ENCODE data around the gene COL4A5.
"Not testable (repeated sequence)": the region's sequence is repeated elsewhere in the genome, so short reads cannot be mapped to it uniquely, and the experiment has no call there.

Gene COL4A5

GRCh38 chrX:108456971-108457477 lies 17.4 kb downstream of the COL4A5 start:
- no peak for DNase-seq (ENCODE audit: low read depth)

GRCh38 chrX:108464604-108465003 lies 25.0 kb downstream of the COL4A5 start:
- no peak for DNase-seq (ENCODE audit: low read depth)

GRCh38 chrX:108468486-108468885 lies 28.8 kb downstream of the COL4A5 start:
- DNase-seq (ENCODE audit: low read depth) = peak; percentile 10

- no peak for DNase-seq (ENCODE audit: low read depth)
Measured at GRCh38 chrX:108473979-108474378, 34.3 kb downstream of the COL4A5 start.

- not testable (repeated sequence) for DNase-seq (ENCODE audit: low read depth)
Measured at GRCh38 chrX:108481528-108481927, 41.9 kb downstream of the COL4A5 start.

GRCh38 chrX:108484251-108484650 lies 44.6 kb downstream of the COL4A5 start:
- no peak for DNase-seq (ENCODE audit: low read depth)

- DNase-seq (ENCODE audit: low read depth) = no peak
Measured at GRCh38 chrX:108485960-108486359, 46.3 kb downstream of the COL4A5 start.

- DNase-seq (ENCODE audit: low read depth) = no peak
Measured at GRCh38 chrX:108494406-108495090, 54.9 kb downstream of the COL4A5 start.

GRCh38 chrX:108511721-108512120 lies 72.1 kb downstream of the COL4A5 start:
- no peak for DNase-seq (ENCODE audit: low read depth)

- peak; percentile 29 for DNase-seq (ENCODE audit: low read depth)
Measured at GRCh38 chrX:108516184-108516583, 76.5 kb downstream of the COL4A5 start.

GRCh38 chrX:108527724-108528123 lies 88.1 kb downstream of the COL4A5 start:
- DNase-seq (ENCODE audit: low read depth) = no peak

- DNase-seq (ENCODE audit: low read depth) = peak; percentile 23
Measured at GRCh38 chrX:108537005-108537404, 97.4 kb downstream of the COL4A5 start.

GRCh38 chrX:108541286-108541685 lies 101.6 kb downstream of the COL4A5 start:
- no peak for DNase-seq (ENCODE audit: low read depth)

- DNase-seq (ENCODE audit: low read depth) = no peak
Measured at GRCh38 chrX:108557580-108557979, 117.9 kb downstream of the COL4A5 start.

- DNase-seq (ENCODE audit: low read depth) = no peak
Measured at GRCh38 chrX:108558217-108558616, 118.6 kb downstream of the COL4A5 start.

- no peak for DNase-seq (ENCODE audit: low read depth)
Measured at GRCh38 chrX:108573136-108573535, 133.5 kb downstream of the COL4A5 start.

- DNase-seq (ENCODE audit: low read depth) = no peak
Measured at GRCh38 chrX:108582151-108582550, 142.5 kb downstream of the COL4A5 start.

- DNase-seq (ENCODE audit: low read depth) = no peak
Measured at GRCh38 chrX:108584617-108585211, 145.1 kb downstream of the COL4A5 start.

- DNase-seq (ENCODE audit: low read depth) = no peak
Measured at GRCh38 chrX:108590496-108590895, 150.9 kb downstream of the COL4A5 start.

- no peak for DNase-seq (ENCODE audit: low read depth)
Measured at GRCh38 chrX:108601276-108601675, 161.6 kb downstream of the COL4A5 start.

- no peak for DNase-seq (ENCODE audit: low read depth)
Measured at GRCh38 chrX:108610141-108610540, 170.5 kb downstream of the COL4A5 start.

- DNase-seq (ENCODE audit: low read depth) = no peak
Measured at GRCh38 chrX:108614616-108615015, 175.0 kb downstream of the COL4A5 start.

- DNase-seq (ENCODE audit: low read depth) = no peak
Measured at GRCh38 chrX:108640817-108641216, 201.2 kb downstream of the COL4A5 start.

Measured in fibroblast of the conjunctiva (primary cell).